Natural killer cell (primary cell): ENCODE results near the gene EARS2. TPM values are rescaled to one million over a fixed set of nuclear protein-coding genes. Genes with fewer than 3 reads are reported as not detected.

Experiments used
- ATAC-seq, 3 donors: fragments of 150-1000 bp in 2 of 3; fragments of 200-7000 bp in 1 of 3; cut with Tn5 transposase; 1 replicate in 1 of 3; 2 replicates in 2 of 3; pipeline ENCODE4 v1.10.0; 2021; ENCODE audit warnings: mild to moderate bottlenecking in 2 of 3, moderate library complexity in 2 of 3
- DNase-seq, 2 donors: peaks; one replicate each; pipeline versions ENCODE4 v3.0.0 to v3.0.0-alpha.2; 2013 to 2021; ENCODE audit warnings: mixed read lengths in 1 of 2
- H3K27ac ChIP-seq: one replicate; pipeline ENCODE4 v1.5.1; 2013; ENCODE audit warnings: mild to moderate bottlenecking, low read length
- H3K27me3 ChIP-seq: one replicate; pipeline ENCODE4 v1.6.1; 2013; ENCODE audit warnings: low read length; ENCODE audit not compliant: control insufficient read depth, insufficient read depth
- H3K36me3 ChIP-seq: one replicate; pipeline ENCODE4 v1.6.1; 2013; ENCODE audit warnings: low read length; ENCODE audit not compliant: control insufficient read depth, insufficient read depth
- H3K4me1 ChIP-seq: one replicate; pipeline ENCODE4 v1.6.1; 2013; ENCODE audit warnings: low read length; ENCODE audit not compliant: control insufficient read depth, insufficient read depth
- H3K4me3 ChIP-seq: one replicate; pipeline ENCODE4 v1.5.1; 2013; ENCODE audit warnings: low read length
- H3K9me3 ChIP-seq: one replicate; pipeline ENCODE4 v1.6.1; 2013; ENCODE audit warnings: low read length; ENCODE audit not compliant: control insufficient read depth, insufficient read depth
- H3K27ac Mint-ChIP-seq, 2 donors: one replicate each; pipeline ENCODE4 v1.8.0; 2022; ENCODE audit warnings: mild to moderate bottlenecking in 2 of 2, mixed read lengths in 2 of 2, moderate library complexity in 1 of 2
- H3K27me3 Mint-ChIP-seq, 2 donors: one replicate each; pipeline ENCODE4 v1.8.0; 2022; ENCODE audit warnings: low read depth in 2 of 2, mixed read lengths in 2 of 2
- H3K36me3 Mint-ChIP-seq: one replicate; pipeline ENCODE4 v1.8.0; 2022; ENCODE audit warnings: mixed read lengths
- H3K4me1 Mint-ChIP-seq, 2 donors: one replicate each; pipeline ENCODE4 v1.8.0; 2022; ENCODE audit warnings: mixed read lengths in 2 of 2
- H3K4me3 Mint-ChIP-seq: one replicate; pipeline ENCODE4 v1.8.0; 2022; ENCODE audit warnings: mild to moderate bottlenecking, moderate library complexity, mixed read lengths
- H3K9me3 Mint-ChIP-seq, 2 donors: one replicate each; pipeline ENCODE4 v1.8.0; 2022; ENCODE audit warnings: mixed read lengths in 2 of 2
- WGBS: methylation state at CpG from one replicate; pipeline ENCODE4 v1.1.7; 2013; ENCODE audit warnings: missing lambda C conversion rate; ENCODE audit not compliant: insufficient coverage; 5-methylcytosine and 5-hydroxymethylcytosine counted together
- intact Hi-C: fragments of 100-400 bp; cut with micrococcal nuclease; formaldehyde crosslinking; loops from one replicate; pipeline ENCODE4 v1.14.2; 2022
- total RNA-seq, 4 donors: library from RNA; stranded (reverse); fragments of 120-200 nt in 1 of 4; gene quantifications; one replicate each; pipeline versions ENCODE4 v1.2.3 to v1.2.4, GENCODE V29; 2013 to 2022
- TF ChIP-seq, protein P1 (sequence below): fragments of 200-600 bp; IDR thresholded peaks from one replicate; pipeline ENCODE4 v1.8.0; 2022; ENCODE audit warnings: antibody characterized with exemption

The EARS2 gene
- total RNA-seq, 3 donors from 2014 or later (not counting 1 experiment from before 2014, with no cell fraction given), result 12.1 to 14.2 (median 12.4) TPM

- no peaks in the 10 kb centered on the region for H3K27me3 ChIP-seq
- Mint-ChIP-seq H3K27me3 (no peaks in the 10 kb centered on the region), H3K4me1 (peaks cover 38 to 39% of the 10 kb centered on the region in 2 donors), H3K36me3 (no peaks in the 10 kb centered on the region), H3K4me3 (no peak overlapping the region), H3K27ac (no peak overlapping the region), H3K9me3 (no peaks in the 10 kb centered on the region)
- no peak overlapping the region for H3K4me3 ChIP-seq
- TF ChIP-seq, protein P1, sequence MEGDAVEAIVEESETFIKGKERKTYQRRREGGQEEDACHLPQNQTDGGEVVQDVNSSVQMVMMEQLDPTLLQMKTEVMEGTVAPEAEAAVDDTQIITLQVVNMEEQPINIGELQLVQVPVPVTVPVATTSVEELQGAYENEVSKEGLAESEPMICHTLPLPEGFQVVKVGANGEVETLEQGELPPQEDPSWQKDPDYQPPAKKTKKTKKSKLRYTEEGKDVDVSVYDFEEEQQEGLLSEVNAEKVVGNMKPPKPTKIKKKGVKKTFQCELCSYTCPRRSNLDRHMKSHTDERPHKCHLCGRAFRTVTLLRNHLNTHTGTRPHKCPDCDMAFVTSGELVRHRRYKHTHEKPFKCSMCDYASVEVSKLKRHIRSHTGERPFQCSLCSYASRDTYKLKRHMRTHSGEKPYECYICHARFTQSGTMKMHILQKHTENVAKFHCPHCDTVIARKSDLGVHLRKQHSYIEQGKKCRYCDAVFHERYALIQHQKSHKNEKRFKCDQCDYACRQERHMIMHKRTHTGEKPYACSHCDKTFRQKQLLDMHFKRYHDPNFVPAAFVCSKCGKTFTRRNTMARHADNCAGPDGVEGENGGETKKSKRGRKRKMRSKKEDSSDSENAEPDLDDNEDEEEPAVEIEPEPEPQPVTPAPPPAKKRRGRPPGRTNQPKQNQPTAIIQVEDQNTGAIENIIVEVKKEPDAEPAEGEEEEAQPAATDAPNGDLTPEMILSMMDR, result no peak
- H3K9me3 ChIP-seq, result no peaks in the 10 kb centered on the region
- 95% methylated on average over 11 of the region's 11 CpGs for WGBS
- intact Hi-C loops, result no loop called here
- ATAC-seq (no peak), DNase-seq (no peak)
- peaks cover 14% of the 10 kb centered on the region for H3K36me3 ChIP-seq
- H3K27ac ChIP-seq, result no peak overlapping the region
- H3K4me1 ChIP-seq, result peaks cover 25% of the 10 kb centered on the region
Measured at GRCh38 chr16:23498863-23499262, 58.3 kb downstream of the EARS2 start.

GRCh38 chr16:23497543-23497868, 59.6 kb downstream of the EARS2 start:
- DNase-seq (no peak), ATAC-seq (no peak)
- no peak overlapping the region for H3K27ac ChIP-seq
- H3K4me3 ChIP-seq, result no peak overlapping the region
- peaks cover 27% of the 10 kb centered on the region for H3K36me3 ChIP-seq
- intact Hi-C loops, result no loop called here
- no peak overlapping the region for H3K4me3 Mint-ChIP-seq
- no peaks in the 10 kb centered on the region for H3K9me3 Mint-ChIP-seq
- peaks cover 21% of the 10 kb centered on the region for H3K4me1 ChIP-seq
- H3K27ac Mint-ChIP-seq, result peak overlapping the region; percentile 6 to 55
- no peaks in the 10 kb centered on the region for H3K36me3 Mint-ChIP-seq
- TF ChIP-seq, protein P1, result no peak
- no peaks in the 10 kb centered on the region for H3K27me3 ChIP-seq
- H3K4me1 Mint-ChIP-seq, result peaks cover 29 to 32% of the 10 kb centered on the region in 2 donors
- 92% methylated on average over 6 of the region's 6 CpGs for WGBS
- no peaks in the 10 kb centered on the region for H3K9me3 ChIP-seq
- H3K27me3 Mint-ChIP-seq, result no peaks in the 10 kb centered on the region

DNA sequence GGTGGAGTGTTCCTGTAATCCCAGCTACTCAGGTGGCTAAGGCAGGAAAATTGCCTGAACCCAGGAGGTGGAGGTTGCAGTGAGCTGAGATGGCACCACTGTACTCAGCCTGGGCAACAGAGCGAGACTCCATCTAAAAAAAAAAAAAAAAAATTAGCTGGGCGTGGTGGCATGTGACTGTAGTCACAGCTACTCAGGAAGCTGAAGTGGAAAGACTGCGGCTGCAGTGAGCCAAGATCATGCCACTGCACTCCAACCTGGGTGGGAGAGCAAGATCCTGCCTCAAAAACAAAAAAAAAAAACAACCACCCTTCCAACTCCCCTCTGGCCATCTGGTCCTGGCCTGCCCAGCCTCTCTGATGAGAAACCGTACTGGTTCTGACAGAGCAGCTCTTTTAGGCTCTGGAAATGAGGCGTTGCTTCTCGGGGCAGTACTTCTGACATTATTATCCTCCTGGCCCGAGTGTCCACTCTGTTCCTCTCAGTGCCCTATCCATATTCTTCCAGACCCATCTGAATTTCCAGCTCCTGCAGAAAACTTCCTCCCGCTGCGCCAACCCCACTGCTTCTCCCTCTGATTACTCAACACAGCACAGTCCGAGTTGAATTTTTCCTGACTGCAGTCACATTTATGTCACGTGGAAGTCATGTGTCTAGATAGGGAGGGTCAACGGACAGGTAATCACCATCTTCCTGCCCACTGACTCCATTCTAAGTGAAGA, 60.2 kb downstream of the EARS2 start:
- DNase-seq (no peak), ATAC-seq (peak in 1 of 3 donors; percentile 52)
- H3K27ac ChIP-seq, result no peak overlapping the region
- H3K36me3 ChIP-seq, result peaks cover 31% of the 10 kb centered on the region
- H3K27ac Mint-ChIP-seq, result peak overlapping the region in 1 of 2 donors; percentile 55
- WGBS, result 79% methylated on average over 11 of the region's 12 CpGs
- H3K36me3 Mint-ChIP-seq, result no peaks in the 10 kb centered on the region
- no peaks in the 10 kb centered on the region for H3K27me3 ChIP-seq
- H3K9me3 ChIP-seq, result no peaks in the 10 kb centered on the region
- no peaks in the 10 kb centered on the region for H3K9me3 Mint-ChIP-seq
- TF ChIP-seq, protein P1, result no peak
- H3K4me3 Mint-ChIP-seq, result no peak overlapping the region
- H3K4me1 ChIP-seq, result peaks cover 21% of the 10 kb centered on the region
- H3K4me1 Mint-ChIP-seq, result peaks cover 24 to 27% of the 10 kb centered on the region in 2 donors
- H3K27me3 Mint-ChIP-seq, result no peaks in the 10 kb centered on the region
- intact Hi-C loops, result no loop called here
- no peak overlapping the region for H3K4me3 ChIP-seq

DNA sequence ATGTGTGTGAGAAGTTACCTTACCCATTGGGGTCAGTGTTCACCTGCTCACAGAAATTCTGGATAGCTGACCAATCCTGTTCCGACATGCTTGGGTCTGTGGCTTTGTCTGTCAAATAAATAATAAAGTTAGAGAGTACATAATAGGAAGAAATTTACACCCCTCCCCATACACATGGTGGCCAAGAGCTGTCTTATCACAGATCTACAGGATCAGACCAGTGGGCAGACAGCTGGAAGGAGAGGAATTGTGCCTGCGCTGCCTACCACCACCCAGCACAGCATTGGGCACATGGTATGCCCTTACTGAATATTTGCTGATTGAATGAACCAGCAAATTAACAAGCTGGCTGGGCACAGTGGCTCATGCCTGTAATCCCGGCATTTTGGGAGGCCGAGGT, 61.5 kb downstream of the EARS2 start:
- H3K4me1 ChIP-seq, result peaks cover 20% of the 10 kb centered on the region
- no peak for DNase-seq
- intact Hi-C loops, result no loop called here
- H3K4me3 Mint-ChIP-seq, result no peak overlapping the region
- H3K27me3 Mint-ChIP-seq, result no peaks in the 10 kb centered on the region
- H3K4me1 Mint-ChIP-seq, result peaks cover 15 to 25% of the 10 kb centered on the region in 2 donors
- H3K4me3 ChIP-seq, result no peak overlapping the region
- WGBS, result 100% methylated on average over 1 of the region's 4 CpGs
- no peak for ATAC-seq
- H3K27me3 ChIP-seq, result no peaks in the 10 kb centered on the region
- no peaks in the 10 kb centered on the region for H3K9me3 Mint-ChIP-seq
- peaks cover 44% of the 10 kb centered on the region for H3K36me3 ChIP-seq
- peaks cover 10% of the 10 kb centered on the region for H3K36me3 Mint-ChIP-seq
- H3K9me3 ChIP-seq, result no peaks in the 10 kb centered on the region
- no peak overlapping the region for H3K27ac Mint-ChIP-seq
- H3K27ac ChIP-seq, result no peak overlapping the region
- TF ChIP-seq, protein P1, result no peak
